ENCODE data around the gene RPS15.
"Not testable (repeated sequence)": the region's sequence is repeated elsewhere in the genome, so short reads cannot be mapped to it uniquely, and the experiment has no call there.

Gene RPS15

GRCh38 chr19:1475751-1476437 is 37.7 kb downstream of the RPS15 start:
- no peak for DNase-seq (ENCODE audit: low spot score)
- peak overlapping the region; percentile 79; the same call in 1 of the 2 replicates for H3K27ac ChIP-seq
- POLR2A ChIA-PET (ENCODE audit: low non-redundant PET): no interaction called here
- CTCF ChIA-PET: no interaction called here
- no peak for TF ChIP-seq CTCF (conservative IDR thresholded peaks at IDR 0.05; ENCODE audit: low read depth)

GRCh38 chr19:1477056-1477455 is 38.9 kb downstream of the RPS15 start:
- peak overlapping the region; percentile 79; the same call in 1 of the 2 replicates for H3K27ac ChIP-seq
- CTCF ChIA-PET; POLR2A ChIA-PET (ENCODE audit: low non-redundant PET); DNase-seq (ENCODE audit: low spot score): not testable (repeated sequence)

- CTCF ChIA-PET: interaction anchor here (0.7 kb wide), 1 partner anchor 27 kb away, joined by 3 read pairs; no protein-coding TSS in a partner anchor
- DNase-seq (ENCODE audit: low spot score): peak; percentile 93
- peak within 1 kb of the TSS; percentile 79 for H3K27ac ChIP-seq
- POLR2A ChIA-PET (ENCODE audit: low non-redundant PET): no interaction called here
- no peak for TF ChIP-seq CTCF (conservative IDR thresholded peaks at IDR 0.05; ENCODE audit: low read depth)
These were observed 40.9 kb downstream of the RPS15 start, which contains the start of gene C19orf25 for GRCh38 chr19:1478934-1479707. Gene C19orf25, minus strand, starts transcription at chr19:1479215. Its CDS starts 312 bp downstream, at chr19:1478903.

DNA sequence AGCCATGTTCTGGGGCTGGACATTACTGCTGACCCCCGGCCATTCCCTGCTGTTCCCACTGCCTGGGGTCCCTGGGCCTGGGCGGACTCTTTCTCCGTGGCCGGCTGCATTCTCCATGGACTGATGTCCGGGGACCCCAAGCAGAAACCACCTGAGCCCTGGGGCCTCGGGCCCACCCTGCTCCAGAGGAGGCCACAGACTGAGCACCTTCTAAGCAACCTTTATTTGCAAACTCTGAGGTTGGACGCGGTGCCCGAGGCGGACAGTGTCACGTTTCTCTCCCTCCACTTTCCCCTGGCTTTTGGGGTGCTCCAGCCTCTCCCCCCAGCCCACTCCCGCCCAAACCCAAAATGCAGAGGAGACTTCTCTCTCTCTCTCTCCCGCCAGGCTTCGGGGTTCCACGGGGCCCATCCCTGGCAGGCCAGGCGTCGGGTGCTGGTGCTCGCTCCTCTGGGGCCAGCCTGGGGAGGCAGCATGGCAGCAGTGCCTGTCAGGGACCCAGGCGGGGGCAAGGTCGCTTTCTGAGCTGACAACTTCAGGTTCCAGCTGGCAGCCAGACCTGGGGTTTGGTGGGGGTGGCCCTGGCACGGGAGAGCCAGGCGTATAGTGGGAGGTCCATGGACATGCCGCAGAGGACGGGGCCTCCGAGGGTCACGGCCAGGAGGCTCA is 43.2 kb downstream of the RPS15 start:
- ChIA-PET CTCF (interaction anchor here (0.6 kb wide), 1 partner anchor 33 kb away, joined by 6 read pairs; no protein-coding TSS in a partner anchor), POLR2A (ENCODE audit: low non-redundant PET) (no interaction called here)
- no peak for TF ChIP-seq CTCF (conservative IDR thresholded peaks at IDR 0.05; ENCODE audit: low read depth)
- peak overlapping the region; percentile 79; the same call in 1 of the 2 replicates for H3K27ac ChIP-seq
- no peak for DNase-seq (ENCODE audit: low spot score)

- CTCF ChIA-PET: no interaction called here
- POLR2A ChIA-PET (ENCODE audit: low non-redundant PET): no interaction called here
- no peak for DNase-seq (ENCODE audit: low spot score)
- H3K27ac ChIP-seq: no peak overlapping the region; the same call in 1 of the 2 replicates
- TF ChIP-seq CTCF (conservative IDR thresholded peaks at IDR 0.05; ENCODE audit: low read depth): no peak
These were observed 43.7 kb downstream of the RPS15 start for GRCh38 chr19:1481893-1482360.

- no peak for DNase-seq (ENCODE audit: low spot score)
- ChIA-PET CTCF (no interaction called here), POLR2A (ENCODE audit: low non-redundant PET) (no interaction called here)
- TF ChIP-seq CTCF (conservative IDR thresholded peaks at IDR 0.05; ENCODE audit: low read depth): no peak
- no peak overlapping the region for H3K27ac ChIP-seq
These were observed 44.4 kb downstream of the RPS15 start for GRCh38 chr19:1482361-1483130.

Data from RWPE1 (cell line).